Breast epithelium (tissue), 4 donors: ENCODE results near the gene AGAP1. TPM values are rescaled to one million over a fixed set of nuclear protein-coding genes. Genes with fewer than 3 reads are reported as not detected.
"Not testable (repeated sequence)": the region's sequence is repeated elsewhere in the genome, so short reads cannot be mapped to it uniquely, and the experiment has no call there.

Experiments used
- DNase-seq, 2 donors: peaks; one replicate each; pipeline ENCODE4 v3.0.0-alpha.2; 2019; ENCODE audit warnings: low spot score in 2 of 2
- H3K27ac ChIP-seq, 2 donors: fragments of 200-600 bp; sonication (generic) in 1 of 2; one replicate each; pipeline ENCODE4 v1.5.1; 2016 to 2019; ENCODE audit warnings: mild to moderate bottlenecking in 1 of 2
- H3K27me3 ChIP-seq, 2 donors: fragments of 200-600 bp; sonication (generic) in 1 of 2; one replicate each; pipeline versions ENCODE4 v1.5.1 to v1.6.0; 2017 to 2019; ENCODE audit warnings: control low read depth in 1 of 2, mild to moderate bottlenecking in 1 of 2
- H3K36me3 ChIP-seq: fragments of 200-600 bp; one replicate; pipeline ENCODE4 v1.5.1; 2019
- H3K4me1 ChIP-seq, 2 donors: fragments of 200-600 bp; sonication (generic); one replicate each; pipeline ENCODE4 v1.5.1; 2016 to 2019; ENCODE audit warnings: control low read depth in 1 of 2
- H3K4me3 ChIP-seq, 3 donors: fragments of 200-600 bp; sonication (generic); 1 replicate in 2 of 3; 2 replicates in 1 of 3; pipeline ENCODE4 v1.5.1; 2016 to 2019; ENCODE audit warnings: mild to moderate bottlenecking in 3 of 3, moderate library complexity in 2 of 3
- H3K9me3 ChIP-seq, 2 donors: fragments of 200-600 bp; sonication (generic) in 1 of 2; one replicate each; pipeline ENCODE4 v1.5.1; 2016 to 2019; ENCODE audit warnings: control low read depth in 1 of 2
- POLR2A ChIP-seq: fragments of 450-650 bp; IDR thresholded peaks from one replicate; pipeline ENCODE4 v1.6.1; 2016; ENCODE audit warnings: antibody characterized with exemption, mild to moderate bottlenecking, moderate library complexity
- POLR2AphosphoS5 ChIP-seq, 3 donors: sonication (generic); formaldehyde crosslinking; IDR thresholded peaks; one replicate each; pipeline ENCODE4 v1.6.1; 2017; ENCODE audit warnings: antibody characterized with exemption in 3 of 3
- intact Hi-C: fragments of 100-400 bp; cut with DNase I; formaldehyde crosslinking; loops from one replicate; pipeline ENCODE4 v1.15.1; 2023; ENCODE audit warnings: low total_unique reads
- total RNA-seq, 3 donors: library from RNA; depleted of rRNA; stranded (reverse); fragments of >200 nt; gene quantifications; one replicate each; pipeline ENCODE4 v1.1.0, GENCODE V29; 2016
- TF ChIP-seq, protein P1 (sequence below), 3 donors: fragments of 450-650 bp; IDR thresholded peaks; one replicate each; pipeline ENCODE4 v1.5.1; 2016 to 2017; ENCODE audit warnings: antibody characterized with exemption in 3 of 3, mild to moderate bottlenecking in 3 of 3, moderate library complexity in 3 of 3

AGAP1 gene
- total RNA-seq, 3 donors from 2014 or later = 19.7 to 27.1 (median 25.9) TPM

- Histone ChIP-seq H3K9me3 (peaks cover 8 to 10% of the 10 kb centered on the region in 2 donors), H3K27ac (no peak overlapping the region), H3K4me1 (no peaks in the 10 kb centered on the region), H3K27me3 (no peaks in the 10 kb centered on the region), H3K36me3 (no peaks in the 10 kb centered on the region), H3K4me3 (no peak overlapping the region)
- DNase-seq = no peak
- TF ChIP-seq POLR2AphosphoS5 (IDR thresholded peaks at IDR 0.05) = no peak
- TF ChIP-seq, protein P1, sequence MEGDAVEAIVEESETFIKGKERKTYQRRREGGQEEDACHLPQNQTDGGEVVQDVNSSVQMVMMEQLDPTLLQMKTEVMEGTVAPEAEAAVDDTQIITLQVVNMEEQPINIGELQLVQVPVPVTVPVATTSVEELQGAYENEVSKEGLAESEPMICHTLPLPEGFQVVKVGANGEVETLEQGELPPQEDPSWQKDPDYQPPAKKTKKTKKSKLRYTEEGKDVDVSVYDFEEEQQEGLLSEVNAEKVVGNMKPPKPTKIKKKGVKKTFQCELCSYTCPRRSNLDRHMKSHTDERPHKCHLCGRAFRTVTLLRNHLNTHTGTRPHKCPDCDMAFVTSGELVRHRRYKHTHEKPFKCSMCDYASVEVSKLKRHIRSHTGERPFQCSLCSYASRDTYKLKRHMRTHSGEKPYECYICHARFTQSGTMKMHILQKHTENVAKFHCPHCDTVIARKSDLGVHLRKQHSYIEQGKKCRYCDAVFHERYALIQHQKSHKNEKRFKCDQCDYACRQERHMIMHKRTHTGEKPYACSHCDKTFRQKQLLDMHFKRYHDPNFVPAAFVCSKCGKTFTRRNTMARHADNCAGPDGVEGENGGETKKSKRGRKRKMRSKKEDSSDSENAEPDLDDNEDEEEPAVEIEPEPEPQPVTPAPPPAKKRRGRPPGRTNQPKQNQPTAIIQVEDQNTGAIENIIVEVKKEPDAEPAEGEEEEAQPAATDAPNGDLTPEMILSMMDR (IDR thresholded peaks at IDR 0.05) = no peak
- TF ChIP-seq POLR2A = no peak
- intact Hi-C loops = no loop called here
These were observed 562.3 kb downstream of the AGAP1 start for GRCh38 chr2:236056141-236056540.

- intact Hi-C loops = no loop called here
- H3K27ac ChIP-seq = no peak overlapping the region
- no peak overlapping the region for H3K4me3 ChIP-seq
- no peaks in the 10 kb centered on the region for H3K36me3 ChIP-seq
- H3K9me3 ChIP-seq = peaks cover 8 to 10% of the 10 kb centered on the region in 2 donors
- H3K4me1 ChIP-seq = no peaks in the 10 kb centered on the region
- TF ChIP-seq, protein P1 (IDR thresholded peaks at IDR 0.05) = no peak
- TF ChIP-seq POLR2A (no peak), POLR2AphosphoS5 (IDR thresholded peaks at IDR 0.05) (no peak)
- no peaks in the 10 kb centered on the region for H3K27me3 ChIP-seq
- DNase-seq = no peak
These were observed 563.5 kb downstream of the AGAP1 start for GRCh38 chr2:236057375-236057774.

- Histone ChIP-seq H3K27ac (no peak overlapping the region), H3K9me3 (peaks cover 8 to 10% of the 10 kb centered on the region in 2 donors), H3K36me3 (no peaks in the 10 kb centered on the region), H3K4me1 (no peaks in the 10 kb centered on the region), H3K27me3 (no peaks in the 10 kb centered on the region), H3K4me3 (no peak overlapping the region)
- TF ChIP-seq POLR2A = no peak
- TF ChIP-seq, protein P1 (IDR thresholded peaks at IDR 0.05) = no peak
- no peak for TF ChIP-seq POLR2AphosphoS5 (IDR thresholded peaks at IDR 0.05)
- intact Hi-C loops = no loop called here
- no peak for DNase-seq
These were observed 567.7 kb downstream of the AGAP1 start for GRCh38 chr2:236061497-236061896.

- H3K27me3 ChIP-seq = no peaks in the 10 kb centered on the region
- TF ChIP-seq POLR2A (no peak), POLR2AphosphoS5 (IDR thresholded peaks at IDR 0.05) (no peak)
- TF ChIP-seq, protein P1 (IDR thresholded peaks at IDR 0.05) = no peak
- H3K4me1 ChIP-seq = no peaks in the 10 kb centered on the region
- H3K36me3 ChIP-seq = no peaks in the 10 kb centered on the region
- no peak overlapping the region for H3K4me3 ChIP-seq
- peaks cover 8 to 10% of the 10 kb centered on the region in 2 donors for H3K9me3 ChIP-seq
- no peak for DNase-seq
- no peak overlapping the region for H3K27ac ChIP-seq
- intact Hi-C loops = no loop called here
These were observed 568.1 kb downstream of the AGAP1 start for GRCh38 chr2:236061899-236062298.

GRCh38 chr2:236062806-236063205, 569.0 kb downstream of the AGAP1 start:
- H3K27ac ChIP-seq, H3K36me3 ChIP-seq, H3K9me3 ChIP-seq, H3K27me3 ChIP-seq, H3K4me3 ChIP-seq, DNase-seq, intact Hi-C loops, H3K4me1 ChIP-seq: not testable (repeated sequence)

DNA sequence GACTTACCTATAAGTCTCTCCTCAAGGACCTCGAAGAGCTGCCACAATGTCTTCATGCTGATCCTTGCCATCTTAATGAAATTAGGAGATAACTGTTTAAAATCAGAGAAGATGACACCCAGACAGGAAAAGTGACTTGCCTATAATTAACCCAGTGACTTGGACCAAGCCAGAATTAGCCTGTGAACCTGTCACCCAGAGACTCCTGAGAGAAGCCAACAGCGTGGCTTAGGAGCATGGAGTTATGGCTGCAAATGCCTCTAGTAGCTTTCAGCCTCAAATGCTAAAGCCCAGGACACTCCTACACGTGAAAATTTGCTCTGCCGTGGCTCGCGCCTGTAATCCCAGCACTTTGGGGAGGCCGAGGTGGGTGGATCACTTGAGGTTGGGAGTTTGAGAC, 570.2 kb downstream of the AGAP1 start:
- H3K9me3 ChIP-seq = no peaks in the 10 kb centered on the region
- DNase-seq = no peak
- no peaks in the 10 kb centered on the region for H3K36me3 ChIP-seq
- no peak overlapping the region for H3K4me3 ChIP-seq
- H3K27me3 ChIP-seq = no peaks in the 10 kb centered on the region
- no peaks in the 10 kb centered on the region for H3K4me1 ChIP-seq
- intact Hi-C loops = no loop called here
- TF ChIP-seq POLR2A = no peak
- TF ChIP-seq, protein P1 (IDR thresholded peaks at IDR 0.05) = no peak
- no peak overlapping the region for H3K27ac ChIP-seq
